ENCODE measurements around the gene RIOK1.
"Not testable (repeated sequence)": the region's sequence is repeated elsewhere in the genome, so short reads cannot be mapped to it uniquely, and the experiment has no call there.

Gene RIOK1

DNA sequence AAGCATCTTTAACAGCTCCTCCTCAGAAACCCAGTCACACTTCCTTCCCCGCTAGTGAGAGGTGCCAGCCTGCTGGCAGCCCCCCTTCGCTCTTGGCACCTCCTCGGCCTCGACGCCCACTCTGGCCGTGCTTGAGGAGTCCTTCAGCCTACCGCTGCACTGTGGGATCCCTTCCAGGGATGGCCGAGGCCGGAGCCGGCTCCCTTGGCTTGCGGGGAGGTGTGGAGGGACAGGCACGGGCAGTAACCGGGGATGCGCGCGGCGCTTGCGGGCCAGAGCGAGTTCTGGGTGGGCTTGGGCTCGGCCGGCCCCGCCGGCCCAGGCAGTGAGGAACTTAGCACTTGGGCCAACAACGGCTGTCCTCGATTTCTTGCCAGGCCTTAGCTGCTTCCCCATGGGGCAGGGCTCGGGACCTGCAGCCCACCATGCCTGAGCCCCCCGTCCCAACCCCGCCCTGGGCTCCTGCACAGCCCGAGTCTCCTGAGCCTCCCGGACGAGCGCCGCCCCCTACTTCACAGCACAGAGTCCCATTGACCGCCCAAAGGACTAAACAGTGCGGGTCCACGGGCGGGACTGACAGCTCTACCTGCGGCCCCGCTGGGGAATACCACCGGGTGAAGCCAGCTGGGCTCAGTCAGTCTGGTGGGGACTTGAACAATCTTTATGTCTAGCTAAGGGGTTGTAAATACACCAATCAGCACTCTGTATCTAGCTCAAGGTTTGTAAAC, 51.6 kb downstream of the RIOK1 start:
- no peak for DNase-seq (ENCODE audit: low spot score)

DNA sequence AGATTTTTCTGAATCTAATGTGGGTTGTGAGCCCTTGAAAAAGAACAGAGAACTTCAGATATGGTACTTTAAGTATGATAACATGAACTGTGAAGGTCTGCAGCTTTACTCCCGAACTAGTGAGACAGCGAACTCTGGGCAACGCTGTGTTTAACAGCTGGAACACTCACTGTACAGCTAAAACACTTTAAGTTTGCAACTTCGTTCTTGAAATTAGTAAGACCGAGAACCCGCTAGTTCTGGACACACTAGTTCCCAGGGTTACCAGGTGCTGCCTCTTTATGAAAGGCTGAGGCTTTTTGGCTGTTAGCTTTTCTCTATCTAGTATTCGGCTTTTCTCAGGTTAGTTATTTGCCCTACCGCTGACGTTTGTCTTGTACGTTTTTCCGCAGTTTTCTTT, 52.9 kb downstream of the RIOK1 start:
- no peak for DNase-seq (ENCODE audit: low spot score)

DNA sequence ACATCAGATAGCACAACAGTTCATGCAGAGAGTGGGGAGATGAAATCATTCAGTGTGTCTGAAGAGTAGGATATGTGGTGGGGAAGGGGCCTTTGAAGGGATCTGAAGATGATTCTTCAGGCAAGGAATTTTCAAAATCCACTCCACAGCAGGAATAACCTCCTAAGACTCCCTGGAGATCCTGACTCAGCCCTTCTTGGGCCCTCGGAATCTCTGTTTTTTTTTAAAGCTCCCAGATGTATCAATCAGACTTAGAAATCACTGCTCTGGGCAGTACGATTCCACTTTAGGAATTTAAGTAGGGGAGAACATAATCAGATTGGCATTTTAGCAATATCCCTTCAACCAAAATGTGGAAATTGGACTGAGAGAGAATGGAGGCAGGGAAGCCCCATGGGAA, 55.5 kb downstream of the RIOK1 start:
- no peak for DNase-seq (ENCODE audit: low spot score)

DNA sequence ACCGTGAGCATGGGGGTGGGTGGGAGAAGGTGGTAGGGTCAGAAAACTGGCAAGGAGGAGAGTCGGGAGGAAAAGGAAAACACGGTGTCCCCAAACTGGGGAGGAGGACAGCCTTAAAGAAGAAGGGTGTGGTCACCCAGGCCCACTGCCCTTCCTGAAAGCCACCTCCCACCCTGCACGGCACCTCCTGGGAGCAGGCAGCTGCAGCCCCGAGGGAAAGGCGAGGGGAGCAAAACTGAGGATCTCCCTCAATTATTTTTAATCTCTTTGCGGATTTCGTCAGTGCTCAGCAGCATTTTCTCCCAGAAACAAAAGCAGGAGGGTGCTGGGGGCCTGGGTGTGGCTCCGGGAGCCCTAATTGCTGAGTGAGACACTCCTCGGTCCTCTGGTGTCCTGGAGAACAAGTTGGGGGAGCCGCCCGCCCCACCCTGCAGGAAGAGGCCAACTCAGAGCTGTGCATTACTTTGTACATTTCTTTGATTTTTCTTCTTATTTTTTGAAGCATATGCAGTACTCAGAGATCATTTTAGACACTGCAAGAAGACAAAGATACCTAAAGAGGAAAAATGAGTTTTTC, 56.4 kb downstream of the RIOK1 start:
- no peak for DNase-seq (ENCODE audit: low spot score)

DNA sequence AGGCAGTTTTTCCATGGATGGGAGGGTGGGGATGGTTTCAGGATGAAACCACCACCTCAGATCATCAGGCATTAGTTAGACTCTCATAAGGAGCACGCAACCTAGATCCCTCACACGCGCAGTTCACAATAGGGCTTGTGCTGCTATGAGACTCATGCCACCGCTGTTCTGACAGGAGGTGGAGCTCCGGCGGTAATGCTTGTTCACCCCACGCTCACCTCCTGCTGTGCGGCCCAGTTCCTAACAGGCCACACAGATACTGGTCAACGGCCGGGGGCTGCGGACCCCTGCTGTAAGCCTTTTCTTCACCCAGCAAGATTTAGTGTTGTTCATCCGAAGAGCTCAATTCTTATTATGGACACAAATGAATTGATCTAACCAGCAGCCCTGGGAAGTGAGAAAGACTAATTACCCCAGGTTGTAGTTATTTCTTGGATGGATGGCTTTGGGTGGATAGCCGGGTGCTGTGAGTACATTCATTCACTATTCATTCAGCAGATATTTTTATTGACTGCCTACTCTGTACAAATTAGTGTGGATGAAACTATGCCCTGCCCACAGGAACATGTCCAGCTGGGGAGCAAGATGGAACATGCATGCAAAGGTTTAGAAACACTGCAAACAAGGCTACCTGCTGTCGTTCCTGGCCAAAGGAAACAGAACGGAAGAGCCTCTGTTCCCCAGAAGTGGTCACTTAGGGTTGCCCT, 57.2 kb downstream of the RIOK1 start:
- DNase-seq (ENCODE audit: low spot score): no peak

DNA sequence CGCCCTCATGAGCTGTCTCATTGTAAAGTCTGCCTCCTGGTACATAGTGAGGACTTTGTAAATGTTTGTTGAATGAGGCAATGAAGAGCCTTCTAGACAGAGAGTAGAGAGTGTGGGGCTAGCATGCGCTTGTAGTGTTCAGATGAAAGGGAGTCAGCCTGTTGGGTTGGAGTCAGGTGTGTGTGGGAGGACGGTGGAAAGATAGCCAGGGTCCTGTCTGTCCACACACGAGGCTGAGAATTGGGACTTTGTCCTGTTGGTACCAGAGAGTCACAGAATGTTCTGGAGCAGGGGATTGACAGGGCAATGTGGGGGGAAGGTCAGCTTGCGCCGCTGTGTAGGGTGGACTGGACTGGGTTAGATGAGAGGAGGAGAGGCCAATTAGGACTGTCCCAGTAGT, 58.6 kb downstream of the RIOK1 start:
- no peak for DNase-seq (ENCODE audit: low spot score)

DNA sequence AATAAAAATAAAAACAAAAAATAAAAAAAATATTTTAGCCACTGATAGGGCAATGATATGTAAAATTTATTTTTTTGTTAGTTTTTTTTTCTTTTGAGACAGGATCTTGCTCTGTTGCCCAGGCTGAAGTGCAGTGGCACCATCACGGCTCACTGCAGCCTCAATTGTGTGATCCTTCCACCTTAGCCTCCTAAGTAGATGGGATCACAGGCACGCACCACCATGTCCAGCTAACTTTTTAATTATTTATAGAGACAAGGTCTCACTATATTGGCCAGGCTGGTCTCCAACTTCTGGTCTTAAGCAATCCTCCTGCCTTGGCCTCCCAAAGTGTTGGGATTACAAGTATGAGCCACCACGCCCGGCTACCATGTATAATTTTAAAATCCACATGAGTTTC, 59.4 kb downstream of the RIOK1 start:
- DNase-seq (ENCODE audit: low spot score): no peak

DNA sequence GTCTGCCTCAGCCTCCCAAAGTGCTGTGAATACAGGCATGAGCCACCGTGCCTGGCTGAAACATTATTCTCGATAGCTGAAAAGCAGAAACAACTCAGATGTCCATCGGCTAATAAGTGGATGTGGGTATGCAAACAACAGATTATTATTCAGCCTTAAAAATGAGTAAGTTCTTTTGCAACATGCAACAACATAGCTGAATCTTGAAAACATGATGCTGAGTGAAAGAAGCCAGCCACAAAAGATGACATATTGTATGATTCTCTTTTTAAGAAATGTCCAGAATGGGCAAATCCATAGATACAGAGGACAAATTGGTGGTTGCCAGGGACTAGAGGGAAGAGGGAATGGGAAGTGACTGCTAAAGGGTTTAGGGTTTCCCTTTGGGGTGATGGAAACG, 61.7 kb downstream of the RIOK1 start:
- no peak for DNase-seq (ENCODE audit: low spot score)

DNA sequence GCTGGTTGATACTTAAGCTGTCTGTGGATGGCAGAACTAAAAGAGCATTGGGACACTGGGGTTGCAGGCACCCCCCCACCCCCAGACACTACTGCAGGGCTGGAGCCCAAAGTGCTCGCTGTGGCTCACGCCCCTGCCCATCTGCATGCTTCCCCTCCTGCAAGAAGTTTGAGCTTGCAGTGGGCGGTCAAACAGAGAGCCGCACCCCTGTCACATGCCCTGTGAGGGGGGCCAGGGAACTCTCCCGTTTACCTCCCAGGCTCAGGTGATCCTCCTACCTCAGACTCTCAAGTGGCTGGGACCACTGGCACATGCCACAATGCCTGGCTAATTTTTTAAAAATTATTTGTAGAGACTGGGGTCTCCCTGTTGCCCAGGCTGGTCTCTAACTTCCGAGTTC, 63.3 kb downstream of the RIOK1 start:
- DNase-seq (ENCODE audit: low spot score): no peak

DNA sequence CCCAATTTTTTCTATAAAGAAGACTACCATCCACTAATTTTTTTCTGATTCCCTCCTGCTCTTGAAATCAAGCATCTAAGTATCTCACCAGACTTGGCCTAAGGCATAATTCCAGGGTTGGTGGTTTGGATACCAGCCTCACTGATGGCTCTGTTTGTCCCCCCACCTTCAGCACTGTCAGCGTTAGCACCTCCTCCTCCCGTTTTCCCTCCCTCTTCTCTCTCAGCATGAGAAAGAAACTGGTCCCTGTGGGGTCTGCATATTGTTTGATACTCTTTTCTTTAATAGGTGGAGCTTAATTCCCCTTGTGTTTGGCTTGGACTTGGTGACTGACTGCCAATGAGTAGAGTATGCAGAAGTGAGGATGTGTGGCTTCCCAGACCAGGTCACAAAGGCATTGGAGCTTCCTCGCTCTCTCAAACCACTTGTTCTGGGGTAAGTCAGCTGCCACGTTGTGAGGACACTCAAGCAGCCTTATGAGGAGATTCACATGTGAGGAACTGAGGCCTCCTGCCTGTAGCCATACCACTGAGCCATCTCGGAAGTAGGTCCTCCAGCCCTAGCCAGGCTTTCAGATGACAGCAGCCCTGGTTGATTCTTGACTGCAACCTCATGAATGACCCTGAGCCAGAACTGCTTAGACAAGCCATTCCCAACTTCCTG, 65.2 kb downstream of the RIOK1 start:
- DNase-seq (ENCODE audit: low spot score): no peak

DNA sequence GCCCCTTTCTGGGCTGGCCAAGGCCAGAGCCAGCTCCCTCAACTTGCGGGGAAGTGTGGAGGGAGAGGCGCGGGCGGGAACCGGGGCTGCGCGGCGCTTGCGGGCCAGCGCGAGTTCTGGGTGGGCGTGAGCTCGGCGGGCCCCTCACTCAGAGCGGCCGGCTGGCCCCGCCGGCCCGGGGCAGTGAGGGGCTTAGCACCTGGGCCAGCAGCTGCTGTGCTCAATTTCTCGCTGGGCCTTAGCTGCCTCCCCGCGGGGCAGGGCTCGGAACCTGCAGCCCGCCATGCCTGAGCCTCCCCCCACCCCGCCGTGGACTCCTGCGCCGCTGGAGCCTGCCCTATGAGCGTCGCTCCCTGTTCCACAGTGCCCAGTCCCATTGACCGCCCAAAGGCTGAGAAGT, 66.7 kb downstream of the RIOK1 start:
- not testable (repeated sequence) for DNase-seq (ENCODE audit: low spot score)

DNA sequence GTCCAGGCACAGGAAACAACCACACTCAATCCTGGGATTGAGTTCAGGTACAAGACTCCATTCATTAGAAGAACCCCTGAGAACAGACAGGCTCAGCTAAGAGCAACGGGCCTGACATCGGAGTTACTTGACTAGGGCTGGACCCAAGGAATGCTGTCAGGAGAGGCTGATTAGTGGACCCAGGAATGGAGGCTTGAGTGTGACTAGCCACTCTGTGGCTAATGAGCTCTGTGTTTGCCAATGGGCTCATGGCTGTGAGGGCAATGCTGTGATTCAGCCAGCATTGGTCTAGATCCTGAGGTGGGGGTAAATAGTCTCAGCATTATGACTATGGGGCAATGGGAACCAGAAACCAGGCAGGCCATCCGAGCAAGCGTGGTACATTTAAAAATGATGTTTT, 71.8 kb downstream of the RIOK1 start:
- no peak for DNase-seq (ENCODE audit: low spot score)

DNA sequence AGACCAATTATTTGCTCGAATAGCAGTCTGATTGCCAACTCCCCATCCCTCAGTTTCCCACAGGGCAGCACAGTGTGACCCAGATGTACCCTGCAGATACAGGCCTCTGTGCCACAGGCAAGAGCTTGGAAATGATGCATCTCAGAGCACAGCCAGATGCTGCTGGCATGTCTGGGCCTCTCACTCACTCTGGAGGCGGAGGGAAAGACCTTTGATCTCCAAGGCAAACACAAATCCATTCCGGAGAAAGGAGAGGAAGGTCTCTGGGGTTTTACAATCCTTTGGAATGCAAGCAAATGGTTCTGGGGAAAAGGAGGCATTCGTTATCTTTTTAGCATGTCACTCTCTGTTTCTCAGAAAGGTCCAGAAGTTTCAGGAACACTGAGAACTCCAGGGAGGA, 74.2 kb downstream of the RIOK1 start:
- DNase-seq (ENCODE audit: low spot score): peak; percentile 64

DNA sequence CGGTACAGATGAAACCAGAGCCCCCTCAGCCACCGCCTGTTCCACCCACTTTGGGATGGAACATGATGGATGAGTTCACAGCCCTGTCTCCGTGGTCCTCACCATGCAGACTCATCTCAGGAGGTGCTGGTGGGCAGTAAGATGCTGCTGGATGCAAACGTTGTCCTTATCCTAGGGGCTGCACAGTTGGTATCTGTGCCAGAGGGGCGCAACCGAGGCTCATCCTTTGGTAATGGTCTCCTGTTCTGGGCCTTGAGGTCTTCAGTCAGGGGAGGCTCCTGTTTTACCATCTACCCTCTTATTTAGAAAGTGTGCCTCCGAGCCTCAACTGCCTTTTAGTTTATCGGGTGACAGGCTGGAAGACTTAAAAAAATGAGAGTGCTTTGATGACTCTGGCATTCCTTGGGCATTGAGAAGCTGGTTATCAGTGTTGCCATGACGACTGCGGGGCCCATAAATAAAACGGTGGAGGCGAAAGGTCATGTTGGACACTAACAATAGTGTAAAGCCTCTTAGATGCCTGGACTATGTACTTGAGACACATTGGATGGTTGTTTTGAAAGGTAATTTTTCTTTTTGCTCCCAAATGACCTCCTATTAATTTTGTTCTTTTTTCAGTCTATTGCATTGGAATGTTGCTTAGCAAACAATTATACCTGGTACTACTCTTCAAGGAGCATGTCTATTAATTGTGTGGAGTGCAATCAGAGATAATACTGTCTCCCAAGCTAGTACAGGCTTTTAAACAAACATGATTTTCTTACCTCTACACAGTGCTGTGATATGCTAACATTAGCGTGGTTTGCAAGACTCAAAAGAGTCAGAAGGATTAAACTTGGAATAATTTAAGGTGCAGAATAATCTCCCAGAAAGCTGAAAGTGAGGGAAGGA, 77.6 kb downstream of the RIOK1 start:
- DNase-seq (ENCODE audit: low spot score): no peak
